Astrocyte of the cerebellum (primary cell): ENCODE measurements around the gene HECTD4.

Experiments
- DNase-seq: peaks from one replicate; pipeline ENCODE4 v3.0.0-alpha.2; 2011; ENCODE audit warnings: low read depth
- H3K4me3 ChIP-seq: 2 replicates; pipeline ENCODE4 v1.5.1; 2011; ENCODE audit warnings: mild to moderate bottlenecking, low read depth, low read length, moderate library complexity
- in situ Hi-C: cut with HindIII; loops from 2 replicates; pipeline ENCODE4 v1.10.0; 2017; ENCODE audit warnings: low sequenced_read_pairs
- TF ChIP-seq, protein P1 (sequence below): IDR thresholded peaks from 2 replicates; pipeline ENCODE4 v1.5.1; 2012; ENCODE audit warnings: low read length, low read depth, moderate library complexity, mild to moderate bottlenecking; ENCODE audit errors: missing control alignments

The HECTD4 gene

DNA sequence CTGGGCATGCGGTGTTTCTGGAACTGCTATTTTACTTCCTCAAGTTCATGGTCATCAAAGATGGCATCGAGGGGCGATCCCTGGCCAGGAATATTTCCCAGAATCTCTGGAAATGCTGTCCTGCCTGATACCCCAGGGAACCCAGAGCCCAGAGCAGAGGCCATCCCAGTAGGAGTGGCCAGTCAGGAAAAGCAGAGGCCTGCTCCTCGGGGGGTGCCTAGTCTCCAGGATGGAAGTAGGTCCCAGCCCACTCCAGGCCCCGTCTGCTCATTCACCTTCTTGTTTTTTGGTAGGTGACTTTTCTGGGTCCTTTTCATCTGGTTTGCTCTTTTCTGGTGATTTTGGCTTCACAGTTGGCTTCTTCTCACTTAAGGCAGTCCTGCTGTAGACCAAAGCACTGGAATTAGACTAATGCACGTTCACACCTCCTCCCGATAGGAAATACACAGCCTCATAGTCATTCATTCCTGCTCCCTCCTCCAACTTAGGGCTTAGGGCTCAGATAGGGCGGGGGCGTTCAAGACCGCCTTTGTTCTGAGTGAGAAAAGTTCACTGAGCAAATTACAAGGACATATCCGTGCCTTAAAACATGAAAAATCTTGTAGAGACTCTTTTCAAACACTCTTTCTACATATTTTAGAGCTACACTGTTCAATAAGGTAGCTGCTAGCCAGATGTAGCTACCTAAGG, 205.8 kb downstream of the HECTD4 start:
- TF ChIP-seq, protein P1, sequence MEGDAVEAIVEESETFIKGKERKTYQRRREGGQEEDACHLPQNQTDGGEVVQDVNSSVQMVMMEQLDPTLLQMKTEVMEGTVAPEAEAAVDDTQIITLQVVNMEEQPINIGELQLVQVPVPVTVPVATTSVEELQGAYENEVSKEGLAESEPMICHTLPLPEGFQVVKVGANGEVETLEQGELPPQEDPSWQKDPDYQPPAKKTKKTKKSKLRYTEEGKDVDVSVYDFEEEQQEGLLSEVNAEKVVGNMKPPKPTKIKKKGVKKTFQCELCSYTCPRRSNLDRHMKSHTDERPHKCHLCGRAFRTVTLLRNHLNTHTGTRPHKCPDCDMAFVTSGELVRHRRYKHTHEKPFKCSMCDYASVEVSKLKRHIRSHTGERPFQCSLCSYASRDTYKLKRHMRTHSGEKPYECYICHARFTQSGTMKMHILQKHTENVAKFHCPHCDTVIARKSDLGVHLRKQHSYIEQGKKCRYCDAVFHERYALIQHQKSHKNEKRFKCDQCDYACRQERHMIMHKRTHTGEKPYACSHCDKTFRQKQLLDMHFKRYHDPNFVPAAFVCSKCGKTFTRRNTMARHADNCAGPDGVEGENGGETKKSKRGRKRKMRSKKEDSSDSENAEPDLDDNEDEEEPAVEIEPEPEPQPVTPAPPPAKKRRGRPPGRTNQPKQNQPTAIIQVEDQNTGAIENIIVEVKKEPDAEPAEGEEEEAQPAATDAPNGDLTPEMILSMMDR = no peak
- no peak for DNase-seq
- no peak overlapping the region for H3K4me3 ChIP-seq
- in situ Hi-C loops = no loop called here

- DNase-seq = no peak
- TF ChIP-seq, protein P1 = no peak
- in situ Hi-C loops = no loop called here
Measured at GRCh38 chr12:112175361-112176155, 206.7 kb downstream of the HECTD4 start.

DNA sequence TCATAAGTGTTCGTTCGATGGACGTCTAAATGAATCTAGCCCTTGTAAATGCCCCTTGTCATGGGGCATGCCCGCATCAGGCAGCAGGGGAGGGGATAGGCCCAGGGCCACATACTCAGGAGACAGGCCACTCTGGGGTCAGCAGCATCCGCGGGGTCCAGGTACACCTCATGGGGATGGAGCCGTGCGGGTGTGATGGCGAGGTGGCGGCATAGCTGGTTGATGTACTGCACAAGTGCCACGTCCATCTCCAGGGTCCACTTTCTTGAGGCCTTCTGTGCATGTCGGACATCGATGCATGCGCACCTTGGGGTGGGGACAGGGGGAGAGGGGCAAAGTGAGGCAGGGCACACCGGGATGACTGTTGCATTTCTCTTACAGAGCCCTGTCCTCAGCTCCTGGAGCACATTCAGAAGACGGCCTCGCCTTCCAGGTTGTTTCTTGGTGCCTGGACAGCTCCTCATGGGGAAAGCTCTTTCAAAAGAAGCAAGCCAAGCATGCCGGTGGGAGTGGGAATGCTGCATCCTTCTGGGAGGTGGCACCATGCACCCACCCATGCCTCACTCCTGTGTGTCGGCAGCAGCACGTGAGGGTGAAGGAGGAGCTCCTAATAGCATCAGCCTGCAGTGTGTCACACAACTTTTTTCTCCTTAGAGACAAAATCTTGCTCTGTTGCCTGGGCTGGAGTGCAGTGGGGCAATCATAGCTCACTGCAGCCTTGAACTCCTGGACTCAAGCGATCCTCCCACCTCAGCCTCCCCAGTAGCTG, 209.5 kb downstream of the HECTD4 start:
- TF ChIP-seq, protein P1 = no peak
- H3K4me3 ChIP-seq = no peak overlapping the region
- no peak for DNase-seq
- in situ Hi-C loops = no loop called here

More at GRCh38 chr12:112175361-112176155, 206.7 kb downstream of the HECTD4 start:
- H3K4me3 ChIP-seq = no peak overlapping the region

- in situ Hi-C loops = no loop called here
- no peak overlapping the region for H3K4me3 ChIP-seq
- no peak for DNase-seq
- TF ChIP-seq, protein P1 = no peak
Measured at GRCh38 chr12:112170971-112171596, 211.1 kb downstream of the HECTD4 start.

DNA sequence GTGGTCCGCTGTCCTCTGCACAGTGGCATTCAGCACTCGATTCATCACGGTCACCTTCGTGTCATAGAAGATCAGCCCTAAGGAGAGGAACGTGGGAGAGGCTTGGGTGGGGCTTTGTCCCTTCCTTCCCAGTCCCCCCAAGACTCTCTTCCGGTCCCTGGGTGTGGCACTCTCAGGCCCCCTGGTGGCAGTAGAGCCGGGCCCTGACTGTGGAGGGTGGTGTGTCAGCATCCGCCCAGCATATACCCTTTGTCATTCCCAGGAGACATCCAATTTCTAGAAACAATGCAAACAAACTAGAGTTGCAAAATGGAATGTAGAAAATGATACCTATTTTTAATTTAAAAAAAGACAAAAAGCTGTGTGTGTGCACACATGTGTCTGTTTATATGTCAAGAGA, 211.9 kb downstream of the HECTD4 start:
- TF ChIP-seq, protein P1 = peak; percentile 46
- in situ Hi-C loops = no loop called here
- H3K4me3 ChIP-seq = no peak overlapping the region
- no peak for DNase-seq

DNA sequence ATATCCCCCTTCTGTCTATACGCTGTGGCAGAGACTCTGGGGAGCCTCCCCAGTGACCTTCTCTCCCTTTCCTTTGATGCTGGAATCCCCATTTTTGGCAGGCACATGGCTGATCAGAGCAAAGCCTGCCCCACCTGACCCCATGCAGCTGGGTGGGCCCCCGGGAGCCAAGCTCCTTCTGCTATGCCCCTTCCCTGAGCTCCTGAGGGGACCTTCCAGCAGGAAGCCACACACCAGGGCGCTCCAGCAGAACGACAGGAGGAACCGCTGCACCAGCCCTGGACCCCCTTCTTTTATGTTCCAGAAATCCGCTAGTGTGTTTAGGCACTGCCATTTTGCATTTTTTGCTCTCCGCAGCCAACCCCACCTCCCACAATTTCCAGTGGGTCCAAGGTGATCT, 212.3 kb downstream of the HECTD4 start:
- H3K4me3 ChIP-seq = no peak overlapping the region
- in situ Hi-C loops = no loop called here
- TF ChIP-seq, protein P1 = no peak
- DNase-seq = no peak
